Breast epithelium (tissue), 4 donors: ENCODE data around the gene ADCY1. TPM values are rescaled to one million over a fixed set of nuclear protein-coding genes. Genes with fewer than 3 reads are reported as not detected.

Experiments
- DNase-seq, 2 donors: peaks; one replicate each; pipeline ENCODE4 v3.0.0-alpha.2; 2019; ENCODE audit warnings: low spot score in 2 of 2
- H3K27ac ChIP-seq, 2 donors: fragments of 200-600 bp; sonication (generic) in 1 of 2; one replicate each; pipeline ENCODE4 v1.5.1; 2016 to 2019; ENCODE audit warnings: mild to moderate bottlenecking in 1 of 2
- H3K27me3 ChIP-seq, 2 donors: fragments of 200-600 bp; sonication (generic) in 1 of 2; one replicate each; pipeline versions ENCODE4 v1.5.1 to v1.6.0; 2017 to 2019; ENCODE audit warnings: control low read depth in 1 of 2, mild to moderate bottlenecking in 1 of 2
- H3K36me3 ChIP-seq: fragments of 200-600 bp; one replicate; pipeline ENCODE4 v1.5.1; 2019
- H3K4me1 ChIP-seq, 2 donors: fragments of 200-600 bp; sonication (generic); one replicate each; pipeline ENCODE4 v1.5.1; 2016 to 2019; ENCODE audit warnings: control low read depth in 1 of 2
- H3K4me3 ChIP-seq, 3 donors: fragments of 200-600 bp; sonication (generic); 1 replicate in 2 of 3; 2 replicates in 1 of 3; pipeline ENCODE4 v1.5.1; 2016 to 2019; ENCODE audit warnings: mild to moderate bottlenecking in 3 of 3, moderate library complexity in 2 of 3
- H3K9me3 ChIP-seq, 2 donors: fragments of 200-600 bp; sonication (generic) in 1 of 2; one replicate each; pipeline ENCODE4 v1.5.1; 2016 to 2019; ENCODE audit warnings: control low read depth in 1 of 2
- POLR2A ChIP-seq: fragments of 450-650 bp; IDR thresholded peaks from one replicate; pipeline ENCODE4 v1.6.1; 2016; ENCODE audit warnings: antibody characterized with exemption, mild to moderate bottlenecking, moderate library complexity
- POLR2AphosphoS5 ChIP-seq, 3 donors: sonication (generic); formaldehyde crosslinking; IDR thresholded peaks; one replicate each; pipeline ENCODE4 v1.6.1; 2017; ENCODE audit warnings: antibody characterized with exemption in 3 of 3
- intact Hi-C: fragments of 100-400 bp; cut with DNase I; formaldehyde crosslinking; loops from one replicate; pipeline ENCODE4 v1.15.1; 2023; ENCODE audit warnings: low total_unique reads
- total RNA-seq, 3 donors: library from RNA; depleted of rRNA; stranded (reverse); fragments of >200 nt; gene quantifications; one replicate each; pipeline ENCODE4 v1.1.0, GENCODE V29; 2016
- TF ChIP-seq, protein P1 (sequence below), 3 donors: fragments of 450-650 bp; IDR thresholded peaks; one replicate each; pipeline ENCODE4 v1.5.1; 2016 to 2017; ENCODE audit warnings: antibody characterized with exemption in 3 of 3, mild to moderate bottlenecking in 3 of 3, moderate library complexity in 3 of 3

Gene ADCY1
- total RNA-seq, 3 donors from 2014 or later = 1.6 to 14.4 (median 2.5) TPM

DNA sequence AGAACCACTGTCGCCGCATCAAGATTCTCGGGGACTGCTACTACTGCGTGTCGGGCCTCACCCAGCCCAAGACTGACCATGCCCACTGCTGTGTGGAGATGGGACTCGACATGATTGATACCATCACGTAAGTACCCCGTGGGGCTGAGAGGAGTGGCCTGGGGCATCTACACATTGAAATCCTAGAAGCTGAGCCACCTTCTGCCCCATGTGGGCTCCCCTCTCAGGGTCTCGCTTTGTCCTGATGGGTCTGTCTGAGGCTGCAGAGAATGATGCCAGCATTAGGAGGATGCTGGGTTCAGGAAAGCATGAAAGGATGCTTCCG, 74.5 kb downstream of the ADCY1 start:
- H3K4me1 ChIP-seq = no peaks in the 10 kb centered on the region
- TF ChIP-seq POLR2A (no peak), POLR2AphosphoS5 (IDR thresholded peaks at IDR 0.05) (no peak)
- TF ChIP-seq, protein P1, sequence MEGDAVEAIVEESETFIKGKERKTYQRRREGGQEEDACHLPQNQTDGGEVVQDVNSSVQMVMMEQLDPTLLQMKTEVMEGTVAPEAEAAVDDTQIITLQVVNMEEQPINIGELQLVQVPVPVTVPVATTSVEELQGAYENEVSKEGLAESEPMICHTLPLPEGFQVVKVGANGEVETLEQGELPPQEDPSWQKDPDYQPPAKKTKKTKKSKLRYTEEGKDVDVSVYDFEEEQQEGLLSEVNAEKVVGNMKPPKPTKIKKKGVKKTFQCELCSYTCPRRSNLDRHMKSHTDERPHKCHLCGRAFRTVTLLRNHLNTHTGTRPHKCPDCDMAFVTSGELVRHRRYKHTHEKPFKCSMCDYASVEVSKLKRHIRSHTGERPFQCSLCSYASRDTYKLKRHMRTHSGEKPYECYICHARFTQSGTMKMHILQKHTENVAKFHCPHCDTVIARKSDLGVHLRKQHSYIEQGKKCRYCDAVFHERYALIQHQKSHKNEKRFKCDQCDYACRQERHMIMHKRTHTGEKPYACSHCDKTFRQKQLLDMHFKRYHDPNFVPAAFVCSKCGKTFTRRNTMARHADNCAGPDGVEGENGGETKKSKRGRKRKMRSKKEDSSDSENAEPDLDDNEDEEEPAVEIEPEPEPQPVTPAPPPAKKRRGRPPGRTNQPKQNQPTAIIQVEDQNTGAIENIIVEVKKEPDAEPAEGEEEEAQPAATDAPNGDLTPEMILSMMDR (IDR thresholded peaks at IDR 0.05) = no peak
- no peak for DNase-seq
- intact Hi-C loops = loop anchor here (10.0 kb wide), 1 partner anchor 1084 kb away; no protein-coding TSS in a partner anchor
- H3K9me3 ChIP-seq = no peaks in the 10 kb centered on the region
- no peak overlapping the region for H3K27ac ChIP-seq
- no peaks in the 10 kb centered on the region for H3K27me3 ChIP-seq
- H3K4me3 ChIP-seq = no peak overlapping the region
- no peaks in the 10 kb centered on the region for H3K36me3 ChIP-seq

DNA sequence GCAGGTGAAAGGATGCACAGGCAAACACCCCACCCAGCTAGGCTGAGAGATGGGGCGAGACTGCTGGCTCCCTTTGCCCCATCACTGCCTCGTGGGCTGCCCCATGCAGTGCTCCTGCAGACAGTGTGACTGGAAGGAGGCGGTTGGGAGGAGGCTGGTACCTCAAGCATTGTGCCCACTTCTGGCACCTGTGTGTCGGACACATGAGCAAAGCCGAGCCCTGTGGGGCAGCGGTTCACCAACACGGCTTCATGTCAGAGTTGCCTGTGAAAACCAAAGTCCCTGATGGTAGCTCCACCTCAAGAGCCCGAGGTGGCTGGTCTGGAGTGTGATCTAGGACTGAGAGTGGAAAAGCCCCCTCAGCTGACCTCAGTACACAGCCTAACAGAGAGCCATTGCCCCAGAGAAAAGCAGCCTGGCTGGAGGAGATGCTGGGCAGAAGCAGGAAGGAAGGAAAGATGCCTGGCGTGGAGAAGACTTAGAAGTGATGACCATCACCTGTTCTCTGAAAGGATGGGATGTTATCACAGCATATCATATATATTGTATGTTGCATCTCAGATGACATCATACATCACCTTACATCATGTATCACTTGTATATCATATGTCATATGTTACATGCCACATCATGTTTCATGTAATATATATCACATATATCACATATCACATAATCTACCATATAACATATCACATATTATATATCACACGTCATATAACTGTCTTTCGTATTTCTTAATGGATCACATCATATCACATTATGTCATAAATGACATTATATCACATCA, 75.6 kb downstream of the ADCY1 start:
- Histone ChIP-seq H3K9me3 (no peaks in the 10 kb centered on the region), H3K27ac (no peak overlapping the region), H3K4me3 (no peak overlapping the region), H3K27me3 (no peaks in the 10 kb centered on the region), H3K36me3 (no peaks in the 10 kb centered on the region), H3K4me1 (no peaks in the 10 kb centered on the region)
- no peak for DNase-seq
- TF ChIP-seq, protein P1 (IDR thresholded peaks at IDR 0.05) = no peak
- TF ChIP-seq POLR2AphosphoS5 (IDR thresholded peaks at IDR 0.05) = no peak
- intact Hi-C loops = loop anchor here (10.0 kb wide), 1 partner anchor 1085 kb away; no protein-coding TSS in a partner anchor

DNA sequence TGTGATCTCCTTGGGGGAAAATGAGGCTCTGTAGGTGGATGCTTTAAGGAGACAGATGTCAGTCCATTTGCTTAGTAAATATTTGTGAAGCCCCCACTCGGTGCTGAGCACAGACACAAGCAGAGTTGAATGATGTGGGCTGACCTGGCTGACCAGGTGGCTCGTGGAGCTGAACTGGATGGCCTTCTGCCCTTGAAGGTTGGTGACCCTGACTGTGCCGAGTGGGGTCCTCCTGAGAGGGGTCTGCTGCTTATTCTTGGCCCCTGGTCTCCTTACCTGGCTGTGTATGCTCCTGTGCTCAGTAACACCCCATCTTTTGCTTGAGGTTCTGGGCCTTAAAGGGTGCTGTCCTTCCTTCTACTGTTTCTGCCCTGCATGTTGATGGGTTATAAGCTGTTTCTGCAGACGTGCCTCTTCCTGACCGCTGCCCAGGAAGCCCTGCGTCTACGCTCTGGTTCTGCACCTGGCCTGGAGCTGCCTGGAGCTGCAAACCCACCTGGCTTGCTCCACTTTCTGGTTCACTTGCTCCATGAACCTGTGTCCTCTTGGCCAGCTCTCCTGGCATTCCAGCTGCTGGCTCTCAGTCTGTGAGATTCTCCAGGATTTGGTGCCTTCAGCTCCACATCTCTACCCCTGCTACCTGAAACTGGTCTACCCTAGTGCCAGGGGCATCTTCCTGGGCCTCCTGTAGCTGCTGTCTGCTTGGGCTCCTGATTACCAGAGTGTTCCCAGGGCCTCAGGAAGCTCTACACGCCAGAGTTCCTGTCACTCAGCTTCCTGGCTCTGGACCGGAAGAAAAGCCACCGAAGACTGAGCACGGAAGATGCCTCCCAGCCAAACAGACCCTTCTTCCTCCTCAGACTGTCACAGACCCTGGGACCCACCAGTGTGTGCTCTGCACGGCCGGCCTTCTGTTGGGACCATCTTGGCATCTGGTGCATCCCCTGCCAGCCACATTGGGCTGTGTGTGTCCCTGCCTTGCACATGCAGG, 76.5 kb downstream of the ADCY1 start:
- TF ChIP-seq POLR2AphosphoS5 (IDR thresholded peaks at IDR 0.05) = no peak
- no peak for TF ChIP-seq POLR2A
- Histone ChIP-seq H3K36me3 (no peaks in the 10 kb centered on the region), H3K27ac (no peak overlapping the region), H3K4me1 (no peaks in the 10 kb centered on the region), H3K9me3 (no peaks in the 10 kb centered on the region), H3K4me3 (no peak overlapping the region), H3K27me3 (no peaks in the 10 kb centered on the region)
- intact Hi-C loops = no loop called here
- no peak for DNase-seq

DNA sequence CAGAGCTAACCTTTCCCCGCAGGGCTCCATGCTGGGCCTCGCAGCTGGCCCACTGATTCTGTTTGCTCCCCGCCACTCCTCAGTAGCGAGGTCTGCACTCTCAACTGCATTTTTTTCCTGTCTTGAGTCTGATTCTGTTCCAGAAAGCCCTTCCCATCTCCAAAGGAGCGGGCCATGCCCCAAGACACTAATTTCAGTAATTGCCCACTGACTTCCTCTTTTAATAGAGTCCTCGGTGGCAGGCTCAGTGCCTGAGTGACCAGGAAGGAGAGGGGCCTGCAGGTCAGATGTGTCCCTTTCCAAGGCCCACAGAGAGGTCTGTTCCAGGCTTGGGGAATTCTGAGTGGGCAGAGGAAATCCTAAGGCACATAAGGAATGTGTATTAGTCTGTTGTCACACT, 77.4 kb downstream of the ADCY1 start:
- Histone ChIP-seq H3K27ac (no peak overlapping the region), H3K4me3 (no peak overlapping the region), H3K4me1 (no peaks in the 10 kb centered on the region), H3K36me3 (no peaks in the 10 kb centered on the region), H3K27me3 (no peaks in the 10 kb centered on the region), H3K9me3 (no peaks in the 10 kb centered on the region)
- intact Hi-C loops = no loop called here
- no peak for TF ChIP-seq POLR2A
- TF ChIP-seq, protein P1 (IDR thresholded peaks at IDR 0.05) = no peak
- TF ChIP-seq POLR2AphosphoS5 (IDR thresholded peaks at IDR 0.05) = no peak
- DNase-seq = no peak

DNA sequence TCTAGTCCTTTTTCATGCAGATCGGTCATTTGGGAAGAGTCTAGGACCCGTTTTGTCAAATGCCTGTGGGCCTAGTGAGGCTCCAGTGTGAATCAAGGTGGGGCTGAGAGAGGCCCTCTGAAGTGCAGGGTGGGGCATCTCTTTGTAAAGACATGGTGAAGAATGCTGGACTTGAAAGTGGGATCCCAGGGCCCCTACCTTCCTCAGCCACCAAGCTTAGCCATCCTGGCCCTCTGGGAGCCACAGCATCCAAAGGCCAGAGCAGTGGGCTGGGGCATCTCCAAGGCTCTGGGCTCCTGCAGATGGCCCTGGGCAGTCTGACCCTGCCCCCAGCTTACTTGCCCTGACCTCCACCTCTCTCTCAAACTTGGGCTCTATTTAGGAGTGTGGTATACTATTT, 78.5 kb downstream of the ADCY1 start:
- TF ChIP-seq, protein P1 (IDR thresholded peaks at IDR 0.05) = no peak
- TF ChIP-seq POLR2A (no peak), POLR2AphosphoS5 (IDR thresholded peaks at IDR 0.05) (no peak)
- Histone ChIP-seq H3K4me1 (no peaks in the 10 kb centered on the region), H3K9me3 (no peaks in the 10 kb centered on the region), H3K27ac (no peak overlapping the region), H3K27me3 (no peaks in the 10 kb centered on the region), H3K36me3 (no peaks in the 10 kb centered on the region), H3K4me3 (no peak overlapping the region)
- intact Hi-C loops = no loop called here
- no peak for DNase-seq
